B cell (primary cell): ENCODE measurements around the gene SDF2. TPM values are rescaled to one million over a fixed set of nuclear protein-coding genes. Genes with fewer than 3 reads are reported as not detected.

Experiments
- ATAC-seq: fragments of 200-7000 bp; cut with Tn5 transposase; one replicate; pipeline ENCODE4 v1.10.0; 2021; ENCODE audit warnings: low read depth, mild to moderate bottlenecking, moderate number of reproducible peaks, moderate library complexity
- CTCF ChIA-PET: fragments of 350-600 bp; sonication (Branson Sonifier 250); formaldehyde crosslinking; loops from one replicate; lab custom pipeline; 2021; ENCODE audit warnings: antibody characterized with exemption, inconsistent platforms; lab: Charles Lee
- POLR2A ChIA-PET: fragments of 350-600 bp; sonication (Branson Sonifier 250); formaldehyde crosslinking; loops from one replicate; lab custom pipeline; 2021; ENCODE audit warnings: antibody characterized with exemption; lab: Charles Lee
- DNase-seq: peaks from one replicate; pipeline ENCODE4 v3.0.0; 2013
- H2AFZ ChIP-seq: 2 replicates; pipeline ENCODE4 v1.6.1; 2012; ENCODE audit warnings: mild to moderate bottlenecking, low read depth, low read length; ENCODE audit not compliant: insufficient read depth, poor library complexity, severe bottlenecking
- H3K27ac ChIP-seq, 2 donors: 1 replicate in 1 of 2; 2 replicates in 1 of 2; pipeline ENCODE4 v1.5.1; 2012 to 2013; ENCODE audit warnings: low read length in 2 of 2, mild to moderate bottlenecking in 2 of 2, moderate library complexity in 1 of 2
- H3K27me3 ChIP-seq, 4 experiments: fragments of 200-600 bp in 1 of 4; sonication (generic) in 1 of 4; replicated peaks in 1 of 4; 1 replicate in 2 of 4; 2 replicates in 2 of 4; pipeline versions ENCODE4 v1.6.1 to v1.7.0; 2013 to 2016; ENCODE audit warnings: low read length in 3 of 4, mild to moderate bottlenecking in 2 of 4, mixed read lengths in 1 of 4, moderate library complexity in 1 of 4; ENCODE audit not compliant: insufficient read depth in 4 of 4, control insufficient read depth in 3 of 4; ENCODE audit errors: control extremely low read depth in 1 of 4
- H3K36me3 ChIP-seq, 2 experiments: replicated peaks in 1 of 2; 1 replicate in 1 of 2; 2 replicates in 1 of 2; pipeline versions ENCODE4 v1.6.1 to v1.7.1; 2013; ENCODE audit warnings: low read length in 1 of 2; ENCODE audit not compliant: insufficient read depth in 2 of 2, control insufficient read depth in 1 of 2; ENCODE audit errors: control extremely low read depth in 1 of 2, extremely low read depth in 1 of 2
- H3K4me1 ChIP-seq, 2 donors: fragments of 200-600 bp in 1 of 2; sonication (generic) in 1 of 2; 1 replicate in 1 of 2; 2 replicates in 1 of 2; pipeline versions ENCODE4 v1.5.1 to v1.6.1; 2013 to 2017; ENCODE audit warnings: low read length in 2 of 2; ENCODE audit not compliant: control insufficient read depth in 2 of 2, insufficient read depth in 2 of 2
- H3K4me2 ChIP-seq: replicated peaks from 2 replicates; pipeline ENCODE3; 2012; ENCODE audit warnings: mild to moderate bottlenecking, low read depth, low read length; ENCODE audit not compliant: poor library complexity, severe bottlenecking
- H3K4me3 ChIP-seq, 5 experiments: fragments of 200-600 bp in 1 of 5; sonication (generic) in 1 of 5; 1 replicate in 3 of 5; 2 replicates in 2 of 5; pipeline versions ENCODE4 v1.5.1 to v1.7.0; 2011 to 2016; ENCODE audit warnings: low read length in 4 of 5, mild to moderate bottlenecking in 4 of 5, low read depth in 2 of 5, control low read depth in 1 of 5, moderate library complexity in 1 of 5; ENCODE audit not compliant: insufficient read depth in 1 of 5; ENCODE audit errors: control extremely low read depth in 1 of 5, extremely low read depth in 1 of 5
- H3K79me2 ChIP-seq: fragments of 200-600 bp; sonication (generic); one replicate; pipeline ENCODE4 v1.6.0; 2016; ENCODE audit warnings: low read length; ENCODE audit not compliant: control insufficient read depth, insufficient read depth
- H3K9ac ChIP-seq: fragments of 200-600 bp; sonication (generic); 2 replicates; pipeline ENCODE4 v1.6.1; 2017; ENCODE audit warnings: mild to moderate bottlenecking, low read length, moderate library complexity
- H3K9me3 ChIP-seq, 3 donors: one replicate each; pipeline versions ENCODE4 v1.6.1 to v1.7.1; 2013; ENCODE audit warnings: low read length in 2 of 3; ENCODE audit not compliant: control insufficient read depth in 2 of 3, insufficient read depth in 1 of 3; ENCODE audit errors: control extremely low read depth in 1 of 3
- H4K20me1 ChIP-seq: 2 replicates; pipeline ENCODE4 v1.6.0; 2012; ENCODE audit warnings: mild to moderate bottlenecking, low read length; ENCODE audit not compliant: insufficient read depth, control insufficient read depth, poor library complexity, severe bottlenecking
- H3K27ac Mint-ChIP-seq: one replicate; pipeline ENCODE4 v1.8.0; 2021; ENCODE audit warnings: mixed read lengths
- H3K27me3 Mint-ChIP-seq: one replicate; pipeline ENCODE4 v1.8.0; 2021; ENCODE audit warnings: mixed read lengths
- H3K4me1 Mint-ChIP-seq: one replicate; pipeline ENCODE4 v1.8.0; 2021; ENCODE audit warnings: mixed read lengths
- H3K4me3 Mint-ChIP-seq: one replicate; pipeline ENCODE4 v1.8.0; 2021; ENCODE audit warnings: mixed read lengths
- H3K9me3 Mint-ChIP-seq: one replicate; pipeline ENCODE4 v1.8.0; 2022; ENCODE audit warnings: mixed read lengths; ENCODE audit not compliant: insufficient read depth
- EZH2 ChIP-seq: IDR thresholded peaks from 2 replicates; pipeline ENCODE4 v1.6.1; 2012; ENCODE audit warnings: borderline replicate concordance, low read depth, mild to moderate bottlenecking, moderate library complexity, low read length; ENCODE audit not compliant: insufficient read depth, poor library complexity, severe bottlenecking
- WGBS: methylation state at CpG from one replicate; pipeline ENCODE4 v1.1.5; 2013; ENCODE audit warnings: missing lambda C conversion rate; ENCODE audit not compliant: insufficient coverage; 5-methylcytosine and 5-hydroxymethylcytosine counted together
- intact Hi-C: fragments of 100-400 bp; cut with micrococcal nuclease; formaldehyde crosslinking; loops from one replicate; pipeline ENCODE4 v1.10.0; 2022
- polyA plus RNA-seq: library from polyadenylated mRNA; depleted of rRNA; stranded (reverse); fragments of >200 nt; gene quantifications from 2 replicates; pipeline ENCODE4 v1.2.3, GENCODE V29; 2012
- total RNA-seq, 2 donors: library from RNA; stranded (reverse); fragments of 120-200 nt in 1 of 2; gene quantifications; 1 replicate in 1 of 2; 2 replicates in 1 of 2; pipeline versions ENCODE4 v1.2.3 to v1.2.4, GENCODE V29; 2013 to 2022
- TF ChIP-seq, protein P1 (sequence below): fragments of 200-600 bp; IDR thresholded peaks from one replicate; pipeline ENCODE4 v1.8.0; 2022; ENCODE audit warnings: antibody characterized with exemption, mild to moderate bottlenecking

SDF2 gene
- total and polyA plus RNA-seq, 2 donors (not counting 1 experiment from before 2014, with no cell fraction given), result 32.6 to 40.4 TPM

DNA sequence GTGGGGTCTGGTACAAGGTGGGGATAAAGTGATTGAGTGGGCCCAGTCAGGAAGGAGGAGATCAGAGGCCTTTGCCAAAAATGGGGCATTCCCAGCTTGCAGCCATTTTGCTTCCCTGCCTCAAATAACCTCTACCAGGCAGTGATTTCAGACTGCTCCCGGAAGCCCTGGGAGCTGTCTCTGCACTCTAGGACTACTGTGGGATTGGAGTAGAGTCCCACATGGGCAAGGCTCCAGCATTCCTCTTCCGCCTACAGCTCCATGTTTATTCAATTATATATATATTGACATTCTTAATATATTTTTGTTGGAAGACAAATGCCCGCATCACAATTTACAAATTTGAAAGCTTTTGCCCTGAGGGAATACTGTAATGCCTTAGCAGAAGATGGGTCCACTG lies 13.8 kb upstream of the SDF2 start:
- no peak overlapping the region for H3K27ac Mint-ChIP-seq
- Histone ChIP-seq H3K4me3 (no peak overlapping the region), H3K27ac (no peak overlapping the region), H3K9ac (no peak overlapping the region), H3K4me1 (no peaks in the 10 kb centered on the region), H3K27me3 (no peaks in the 10 kb centered on the region), H3K4me2 (no peak overlapping the region), H3K36me3 (peaks cover 3 to 92% of the 10 kb centered on the region in 2 experiments), H3K9me3 (no peaks in the 10 kb centered on the region), H4K20me1 (peaks cover 13% of the 10 kb centered on the region), H3K79me2 (peaks cover 25% of the 10 kb centered on the region), H2AFZ (no peak overlapping the region)
- ATAC-seq (no peak), DNase-seq (no peak)
- intact Hi-C loops, result no loop called here
- POLR2A ChIA-PET, result no interaction called here
- no peak overlapping the region for H3K4me3 Mint-ChIP-seq
- no peaks in the 10 kb centered on the region for H3K9me3 Mint-ChIP-seq
- H3K4me1 Mint-ChIP-seq, result no peaks in the 10 kb centered on the region
- TF ChIP-seq EZH2, result no peak
- TF ChIP-seq, protein P1, sequence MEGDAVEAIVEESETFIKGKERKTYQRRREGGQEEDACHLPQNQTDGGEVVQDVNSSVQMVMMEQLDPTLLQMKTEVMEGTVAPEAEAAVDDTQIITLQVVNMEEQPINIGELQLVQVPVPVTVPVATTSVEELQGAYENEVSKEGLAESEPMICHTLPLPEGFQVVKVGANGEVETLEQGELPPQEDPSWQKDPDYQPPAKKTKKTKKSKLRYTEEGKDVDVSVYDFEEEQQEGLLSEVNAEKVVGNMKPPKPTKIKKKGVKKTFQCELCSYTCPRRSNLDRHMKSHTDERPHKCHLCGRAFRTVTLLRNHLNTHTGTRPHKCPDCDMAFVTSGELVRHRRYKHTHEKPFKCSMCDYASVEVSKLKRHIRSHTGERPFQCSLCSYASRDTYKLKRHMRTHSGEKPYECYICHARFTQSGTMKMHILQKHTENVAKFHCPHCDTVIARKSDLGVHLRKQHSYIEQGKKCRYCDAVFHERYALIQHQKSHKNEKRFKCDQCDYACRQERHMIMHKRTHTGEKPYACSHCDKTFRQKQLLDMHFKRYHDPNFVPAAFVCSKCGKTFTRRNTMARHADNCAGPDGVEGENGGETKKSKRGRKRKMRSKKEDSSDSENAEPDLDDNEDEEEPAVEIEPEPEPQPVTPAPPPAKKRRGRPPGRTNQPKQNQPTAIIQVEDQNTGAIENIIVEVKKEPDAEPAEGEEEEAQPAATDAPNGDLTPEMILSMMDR, result no peak
- CTCF ChIA-PET, result interaction anchor here (0.7 to 3.4 kb wide), 3 partner anchors 13 to 29 kb away, joined by 3 to 11 read pairs (median 4); partner anchors contain the start of genes SDF2 and SUPT6H
- WGBS, result no CpG with 5 or more reads among the region's 3 CpGs
- no peaks in the 10 kb centered on the region for H3K27me3 Mint-ChIP-seq

DNA sequence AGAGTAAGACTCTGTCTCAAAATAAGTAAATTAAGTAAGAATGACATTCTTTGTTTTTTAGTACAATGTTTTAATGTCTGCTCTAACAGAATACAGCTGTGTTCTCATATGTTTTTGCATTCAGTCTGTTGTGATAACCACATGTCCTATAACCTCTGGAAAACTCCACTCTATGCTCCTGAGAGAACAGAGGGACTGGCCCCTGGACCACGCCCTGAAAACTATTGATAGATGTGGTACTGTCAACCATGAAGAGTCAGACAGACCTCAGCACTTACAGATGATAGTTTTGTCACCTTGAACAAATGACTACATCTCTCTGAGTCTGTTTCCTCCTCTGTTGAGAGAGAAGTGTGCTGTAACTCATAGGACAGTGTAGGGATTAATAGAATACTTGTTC lies 8.2 kb upstream of the SDF2 start:
- H3K4me3 Mint-ChIP-seq, result no peak overlapping the region
- ChIA-PET CTCF (no interaction called here), POLR2A (no interaction called here)
- H3K4me1 ChIP-seq, result no peaks in the 10 kb centered on the region
- peaks cover 42% of the 10 kb centered on the region for H4K20me1 ChIP-seq
- H3K4me2 ChIP-seq, result no peak overlapping the region
- no peak overlapping the region for H3K27ac Mint-ChIP-seq
- DNase-seq (no peak), ATAC-seq (no peak)
- H3K9me3 Mint-ChIP-seq, result no peaks in the 10 kb centered on the region
- no peak overlapping the region for H2AFZ ChIP-seq
- H3K9ac ChIP-seq, result no peak overlapping the region
- WGBS, result no CpG with 5 or more reads among the region's 1 CpG
- TF ChIP-seq, protein P1, result no peak
- no peak for TF ChIP-seq EZH2
- H3K27ac ChIP-seq, result no peak overlapping the region
- no peak overlapping the region for H3K4me3 ChIP-seq
- no peaks in the 10 kb centered on the region for H3K27me3 Mint-ChIP-seq
- no peaks in the 10 kb centered on the region for H3K9me3 ChIP-seq
- peaks cover 17% of the 10 kb centered on the region for H3K4me1 Mint-ChIP-seq
- peaks cover 1 to 68% of the 10 kb centered on the region in 2 experiments for H3K36me3 ChIP-seq
- intact Hi-C loops, result no loop called here
- H3K79me2 ChIP-seq, result peaks cover 69% of the 10 kb centered on the region
- H3K27me3 ChIP-seq, result no peaks in the 10 kb centered on the region
